SHP77 (cell line): ENCODE data around the gene CEP97.
A peak's percentile ranks its signal among the peaks of the same experiment; 100 is the strongest.
"Not testable (repeated sequence)": the region's sequence is repeated elsewhere in the genome, so short reads cannot be mapped to it uniquely, and the experiment has no call there.

Source experiments
- DNase-seq, 2 experiments: peaks; one replicate each; lab custom pipeline; 2025; lab: John Stamatoyannopoulos, UW

CEP97 gene, protein sequence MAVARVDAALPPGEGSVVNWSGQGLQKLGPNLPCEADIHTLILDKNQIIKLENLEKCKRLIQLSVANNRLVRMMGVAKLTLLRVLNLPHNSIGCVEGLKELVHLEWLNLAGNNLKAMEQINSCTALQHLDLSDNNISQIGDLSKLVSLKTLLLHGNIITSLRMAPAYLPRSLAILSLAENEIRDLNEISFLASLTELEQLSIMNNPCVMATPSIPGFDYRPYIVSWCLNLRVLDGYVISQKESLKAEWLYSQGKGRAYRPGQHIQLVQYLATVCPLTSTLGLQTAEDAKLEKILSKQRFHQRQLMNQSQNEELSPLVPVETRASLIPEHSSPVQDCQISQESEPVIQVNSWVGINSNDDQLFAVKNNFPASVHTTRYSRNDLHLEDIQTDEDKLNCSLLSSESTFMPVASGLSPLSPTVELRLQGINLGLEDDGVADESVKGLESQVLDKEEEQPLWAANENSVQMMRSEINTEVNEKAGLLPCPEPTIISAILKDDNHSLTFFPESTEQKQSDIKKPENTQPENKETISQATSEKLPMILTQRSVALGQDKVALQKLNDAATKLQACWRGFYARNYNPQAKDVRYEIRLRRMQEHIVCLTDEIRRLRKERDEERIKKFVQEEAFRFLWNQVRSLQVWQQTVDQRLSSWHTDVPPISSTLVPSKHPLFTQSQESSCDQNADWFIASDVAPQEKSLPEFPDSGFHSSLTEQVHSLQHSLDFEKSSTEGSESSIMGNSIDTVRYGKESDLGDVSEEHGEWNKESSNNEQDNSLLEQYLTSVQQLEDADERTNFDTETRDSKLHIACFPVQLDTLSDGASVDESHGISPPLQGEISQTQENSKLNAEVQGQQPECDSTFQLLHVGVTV

GRCh38 chr3:101724329-101725193 is at the start of gene CEP97:
Gene CEP97 (plus strand): TSS chr3:101724614. CDS start chr3:101724677, 63 bp downstream.
- DNase-seq: peak; percentile 93 to 97

GRCh38 chr3:101675709-101676215 is 48.7 kb upstream of the CEP97 start:
- no peak for DNase-seq

- no peak for DNase-seq
Measured at GRCh38 chr3:101676216-101676764, 48.1 kb upstream of the CEP97 start.

GRCh38 chr3:101676765-101677435 is 47.5 kb upstream of the CEP97 start, which contains the start of gene ZBTB11:
Gene ZBTB11 (minus strand): TSS chr3:101677132. CDS start chr3:101676914, 218 bp downstream.
- no peak for DNase-seq

- DNase-seq: no peak
Measured at GRCh38 chr3:101677436-101678286, 46.8 kb upstream of the CEP97 start.

DNA sequence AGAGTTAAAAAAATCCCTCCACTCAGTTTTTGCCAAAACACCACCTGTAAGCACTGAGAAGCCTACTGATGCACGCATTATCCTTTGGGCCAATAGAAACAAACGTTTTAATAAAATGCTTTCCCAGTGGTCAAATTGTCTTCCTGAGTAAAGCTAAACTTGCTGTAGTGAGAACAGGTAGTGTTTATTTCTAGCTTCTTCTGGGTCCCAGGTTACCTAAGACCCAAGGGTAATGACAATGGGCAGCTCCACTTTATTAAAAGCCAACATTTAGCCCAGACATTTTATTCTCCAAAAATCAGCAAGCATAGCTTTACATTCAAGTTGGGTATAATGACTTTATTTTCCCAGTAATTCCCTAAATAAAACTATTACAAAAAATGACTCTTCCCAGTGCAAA is 45.6 kb upstream of the CEP97 start:
- DNase-seq: not testable (repeated sequence)

DNA sequence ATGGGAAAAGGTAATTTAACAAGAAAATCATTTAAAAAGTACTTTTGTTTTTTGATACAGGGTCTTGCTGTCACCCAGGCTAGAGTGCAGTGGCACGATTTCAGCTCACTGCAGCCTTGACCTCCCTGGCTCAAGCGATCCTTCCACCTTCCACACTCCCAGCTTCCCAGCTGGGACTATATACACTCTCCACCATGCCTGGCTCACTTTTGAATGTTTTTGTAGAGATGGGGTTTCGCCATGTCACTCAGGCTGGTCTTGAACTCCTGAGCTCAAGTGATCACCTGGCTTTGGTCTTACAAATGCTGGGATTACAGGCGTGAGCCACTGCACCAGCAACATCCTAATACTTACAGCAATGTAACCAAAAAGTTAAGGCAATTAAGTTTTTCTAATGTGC is 43.9 kb upstream of the CEP97 start:
- DNase-seq: no peak

- DNase-seq: no peak
Measured at GRCh38 chr3:101685050-101685400, 39.4 kb upstream of the CEP97 start.

DNA sequence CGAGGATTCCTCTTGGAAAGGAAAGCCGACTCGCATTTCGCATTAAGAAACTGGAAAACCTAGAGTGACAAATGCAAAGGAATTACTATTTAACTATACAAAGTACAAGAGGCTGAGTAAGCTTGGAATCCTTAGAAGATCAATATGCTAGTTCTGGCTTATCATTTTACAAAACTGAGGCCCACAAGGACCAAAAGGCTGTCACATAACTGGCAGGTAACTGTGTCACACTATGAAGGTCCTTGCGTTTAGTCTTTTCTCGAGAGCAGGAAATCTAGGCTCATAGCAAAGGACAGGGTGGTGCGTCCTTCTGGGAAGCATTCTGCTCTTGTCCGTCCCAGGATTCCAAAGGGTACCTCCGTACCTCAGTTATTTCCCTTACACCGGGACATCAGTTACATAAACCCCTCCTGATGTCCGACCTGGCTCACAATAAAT is 38.5 kb upstream of the CEP97 start:
- DNase-seq: no peak

- DNase-seq: no peak
Measured at GRCh38 chr3:101687142-101687931, 37.1 kb upstream of the CEP97 start.

DNA sequence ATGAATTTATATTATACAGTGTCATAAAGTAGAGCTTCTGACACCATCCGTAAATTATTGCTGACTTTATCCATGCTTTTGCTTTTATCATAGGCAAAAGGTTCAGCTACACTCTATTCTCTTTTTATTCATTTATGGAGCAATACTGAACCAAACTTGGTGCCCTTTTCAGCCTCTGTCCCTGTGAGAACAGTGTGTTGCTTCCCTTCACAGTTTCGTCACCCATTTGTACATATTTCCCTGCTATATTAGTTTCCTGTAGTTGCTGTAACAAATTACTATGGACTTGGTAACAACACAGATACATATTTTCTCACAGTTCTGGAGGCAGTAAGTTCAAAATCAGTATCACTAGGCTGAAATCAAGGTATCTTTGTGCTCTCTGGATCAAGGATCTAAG is 35.1 kb upstream of the CEP97 start:
- no peak for DNase-seq

DNA sequence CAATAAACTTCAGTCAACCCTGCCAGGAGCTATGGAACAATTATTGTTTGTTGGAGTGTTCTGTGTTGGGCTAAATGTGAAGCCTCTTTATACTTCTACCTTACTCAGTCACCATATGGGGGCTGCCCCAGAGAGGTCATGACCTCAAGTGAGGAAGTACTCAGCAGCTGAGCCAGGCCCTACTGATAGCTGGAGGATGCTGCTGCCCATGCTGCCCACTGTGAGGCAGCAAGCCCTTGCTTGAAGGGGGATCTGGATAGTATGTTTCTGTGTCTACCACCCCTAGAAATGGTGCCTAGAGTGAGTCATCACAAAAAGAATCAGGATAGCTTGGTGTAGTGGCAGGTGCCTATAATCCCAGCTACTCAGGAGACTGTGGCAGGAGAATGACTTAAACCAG is 33.4 kb upstream of the CEP97 start:
- DNase-seq: no peak

DNA sequence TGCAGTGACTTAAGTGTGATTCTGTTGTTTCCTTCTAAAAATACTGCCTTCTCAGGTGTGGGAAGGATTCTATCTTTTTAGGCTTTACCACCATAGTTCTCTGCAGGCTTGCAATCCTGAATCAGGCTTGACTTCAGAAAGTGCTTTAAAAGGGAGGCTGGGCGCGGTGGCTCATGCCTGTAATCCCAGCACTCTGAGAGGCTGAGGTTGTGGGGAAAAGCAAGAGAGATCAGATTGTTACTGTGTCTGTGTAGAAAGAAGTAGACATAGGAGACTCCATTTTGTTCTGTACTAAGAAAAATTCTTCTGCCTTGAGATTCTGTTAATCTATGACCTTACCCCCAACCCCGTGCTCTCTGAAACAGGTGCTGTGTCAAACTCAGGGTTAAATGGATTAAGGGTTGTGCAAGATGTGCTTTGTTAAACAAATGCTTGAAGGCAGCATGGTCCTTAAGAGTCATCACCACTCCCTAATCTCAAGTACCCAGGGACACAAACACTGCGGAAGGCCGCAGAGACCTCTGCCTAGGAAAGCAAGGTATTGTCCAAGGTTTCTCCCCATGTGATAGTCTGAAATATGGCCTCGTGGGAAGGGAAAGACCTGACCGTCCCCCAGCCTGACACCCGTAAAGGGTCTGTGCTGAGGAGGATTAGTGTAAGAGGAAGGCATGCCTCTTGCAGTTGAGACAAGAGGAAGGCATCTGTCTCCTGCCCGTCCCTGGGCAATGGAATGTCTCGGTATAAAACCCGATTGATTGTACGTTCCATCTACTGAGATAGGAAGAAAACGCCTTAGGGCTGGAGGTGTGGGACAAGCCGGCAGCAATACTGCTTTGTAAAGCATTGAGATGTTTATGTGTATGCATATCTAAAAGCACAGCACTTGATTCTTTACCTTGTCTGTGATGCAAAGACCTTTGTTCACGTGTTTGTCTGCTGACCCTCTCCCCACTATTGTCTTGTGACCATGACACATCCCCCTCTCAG is 32.4 kb upstream of the CEP97 start:
- not testable (repeated sequence) for DNase-seq

DNA sequence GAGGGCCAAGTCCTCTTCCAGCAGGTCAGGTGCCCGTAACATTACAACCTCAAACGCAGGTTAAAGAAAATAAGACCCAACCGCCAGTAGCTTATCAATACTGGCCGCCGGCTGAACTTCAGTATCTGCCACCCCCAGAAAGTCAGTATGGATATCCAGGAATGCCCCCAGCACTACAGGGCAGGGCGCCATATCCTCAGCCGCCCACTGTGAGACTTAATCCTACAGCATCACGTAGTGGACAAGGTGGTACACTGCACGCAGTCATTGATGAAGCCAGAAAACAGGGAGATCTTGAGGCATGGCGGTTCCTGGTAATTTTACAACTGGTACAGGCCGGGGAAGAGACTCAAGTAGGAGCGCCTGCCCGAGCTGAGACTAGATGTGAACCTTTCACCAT is 30.9 kb upstream of the CEP97 start:
- DNase-seq: not testable (repeated sequence)

- DNase-seq: not testable (repeated sequence)
Measured at GRCh38 chr3:101694836-101695235, 29.6 kb upstream of the CEP97 start.

DNA sequence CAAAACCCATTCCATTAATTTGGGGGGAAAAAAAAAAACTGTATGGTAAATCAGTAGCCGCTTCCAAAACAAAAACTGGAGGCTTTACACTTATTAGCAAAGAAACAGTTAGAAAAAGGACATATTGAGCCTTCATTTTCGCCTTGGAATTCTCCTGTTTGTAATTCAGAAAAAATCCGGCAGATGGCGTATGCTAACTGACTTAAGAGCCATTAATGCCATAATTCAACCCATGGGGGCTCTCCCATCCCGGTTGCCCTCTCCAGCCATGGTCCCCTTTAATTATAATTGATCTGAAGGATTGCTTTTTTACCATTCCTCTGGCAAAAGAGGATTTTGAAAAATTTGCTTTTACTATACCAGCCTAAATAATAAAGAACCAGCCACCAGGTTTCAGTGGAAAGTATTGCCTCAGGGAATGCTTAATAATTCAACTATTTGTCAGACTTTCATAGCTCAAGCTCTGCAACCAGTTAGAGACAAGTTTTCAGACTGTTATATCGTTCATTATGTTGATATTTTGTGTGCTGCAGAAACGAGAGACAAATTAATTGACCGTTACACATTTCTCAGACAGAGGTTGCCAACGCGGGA is 28.5 kb upstream of the CEP97 start:
- DNase-seq: no peak
